Type B pancreatic cell (in vitro differentiated cells): ENCODE results near the gene PCTP. TPM values are rescaled to one million over a fixed set of nuclear protein-coding genes. Genes with fewer than 3 reads are reported as not detected.

Experiments
- DNase-seq: peaks from one replicate; pipeline ENCODE4 v3.0.0; 2021; ENCODE audit warnings: mixed read lengths; ENCODE audit not compliant: unreplicated experiment; ENCODE audit errors: extremely low spot score
- H3K27ac Mint-ChIP-seq: 2 replicates; pipeline ENCODE4 v1.8.0; 2021; ENCODE audit warnings: mild to moderate bottlenecking, mixed read lengths
- H3K27me3 Mint-ChIP-seq: 2 replicates; pipeline ENCODE4 v1.8.0; 2021; ENCODE audit warnings: mixed read lengths
- H3K36me3 Mint-ChIP-seq: 2 replicates; pipeline ENCODE4 v1.8.0; 2021; ENCODE audit warnings: mixed read lengths
- H3K4me1 Mint-ChIP-seq: one replicate; pipeline ENCODE4 v1.8.0; 2021; ENCODE audit warnings: mixed read lengths; ENCODE audit not compliant: unreplicated experiment
- H3K4me3 Mint-ChIP-seq: 2 replicates; pipeline ENCODE4 v1.8.0; 2021; ENCODE audit warnings: mild to moderate bottlenecking, mixed read lengths
- H3K9me3 Mint-ChIP-seq: 2 replicates; pipeline ENCODE4 v1.8.0; 2021; ENCODE audit warnings: mixed read lengths
- total RNA-seq: library from RNA; stranded (reverse); gene quantifications from 2 replicates; pipeline ENCODE4 v1.2.1, GENCODE V29; 2021; ENCODE audit warnings: low replicate concordance
- TF ChIP-seq, protein P1 (sequence below): fragments of 200-600 bp; sonication (generic); conservative IDR thresholded peaks from 2 replicates; pipeline ENCODE4 v1.5.0; 2021; ENCODE audit warnings: antibody characterized with exemption, mild to moderate bottlenecking

PCTP gene
- total RNA-seq, 1 donor from 2014 or later, result 22.1 TPM

- Mint-ChIP-seq H3K27ac (no peak overlapping the region), H3K4me3 (no peak overlapping the region), H3K4me1 (peaks cover 19% of the 10 kb centered on the region), H3K27me3 (no peaks in the 10 kb centered on the region), H3K36me3 (peaks cover 46% of the 10 kb centered on the region), H3K9me3 (no peaks in the 10 kb centered on the region)
- TF ChIP-seq, protein P1, sequence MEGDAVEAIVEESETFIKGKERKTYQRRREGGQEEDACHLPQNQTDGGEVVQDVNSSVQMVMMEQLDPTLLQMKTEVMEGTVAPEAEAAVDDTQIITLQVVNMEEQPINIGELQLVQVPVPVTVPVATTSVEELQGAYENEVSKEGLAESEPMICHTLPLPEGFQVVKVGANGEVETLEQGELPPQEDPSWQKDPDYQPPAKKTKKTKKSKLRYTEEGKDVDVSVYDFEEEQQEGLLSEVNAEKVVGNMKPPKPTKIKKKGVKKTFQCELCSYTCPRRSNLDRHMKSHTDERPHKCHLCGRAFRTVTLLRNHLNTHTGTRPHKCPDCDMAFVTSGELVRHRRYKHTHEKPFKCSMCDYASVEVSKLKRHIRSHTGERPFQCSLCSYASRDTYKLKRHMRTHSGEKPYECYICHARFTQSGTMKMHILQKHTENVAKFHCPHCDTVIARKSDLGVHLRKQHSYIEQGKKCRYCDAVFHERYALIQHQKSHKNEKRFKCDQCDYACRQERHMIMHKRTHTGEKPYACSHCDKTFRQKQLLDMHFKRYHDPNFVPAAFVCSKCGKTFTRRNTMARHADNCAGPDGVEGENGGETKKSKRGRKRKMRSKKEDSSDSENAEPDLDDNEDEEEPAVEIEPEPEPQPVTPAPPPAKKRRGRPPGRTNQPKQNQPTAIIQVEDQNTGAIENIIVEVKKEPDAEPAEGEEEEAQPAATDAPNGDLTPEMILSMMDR, result no peak
- DNase-seq, result no peak
These were observed 18.8 kb downstream of the PCTP start for GRCh38 chr17:55769625-55770000.

DNA sequence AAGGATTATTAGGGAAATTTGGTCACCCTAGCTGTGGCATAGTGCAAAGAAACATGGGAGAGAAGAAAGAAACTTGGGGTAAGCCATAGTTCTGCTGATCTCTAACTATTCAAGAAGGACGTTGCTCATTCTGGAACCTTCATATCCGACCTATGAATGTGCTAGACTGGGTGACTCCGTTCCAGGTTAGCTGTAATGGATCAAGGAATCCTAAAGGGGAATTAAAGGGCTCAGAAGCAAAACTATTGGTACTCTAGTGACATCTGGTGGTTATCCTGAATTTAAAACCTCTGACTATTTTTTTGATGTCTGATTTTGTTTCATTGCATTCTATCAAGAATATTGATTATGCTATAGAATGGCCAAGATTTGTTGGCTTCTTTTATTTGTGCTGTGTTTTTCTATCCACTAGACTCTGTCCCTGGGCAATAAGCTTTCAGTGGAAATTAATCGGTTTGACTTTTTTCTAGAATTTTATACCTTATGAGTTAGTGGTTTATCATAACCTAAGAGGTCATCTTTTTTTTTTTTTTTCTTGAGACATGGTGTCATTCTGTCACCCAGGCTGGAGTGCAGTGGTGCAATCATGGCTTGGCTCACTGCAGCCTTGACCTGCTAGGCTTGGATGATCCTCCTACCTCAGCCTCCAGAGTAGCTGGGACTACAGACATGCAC is 19.5 kb downstream of the PCTP start:
- TF ChIP-seq, protein P1, result peak; percentile 86
- H3K4me1 Mint-ChIP-seq, result peaks cover 25% of the 10 kb centered on the region
- no peak overlapping the region for H3K27ac Mint-ChIP-seq
- H3K36me3 Mint-ChIP-seq, result peaks cover 49% of the 10 kb centered on the region
- no peak overlapping the region for H3K4me3 Mint-ChIP-seq
- no peaks in the 10 kb centered on the region for H3K9me3 Mint-ChIP-seq
- no peak for DNase-seq
- no peaks in the 10 kb centered on the region for H3K27me3 Mint-ChIP-seq

GRCh38 chr17:55772086-55772485 is 21.2 kb downstream of the PCTP start:
- H3K27me3 Mint-ChIP-seq, result no peaks in the 10 kb centered on the region
- no peak overlapping the region for H3K27ac Mint-ChIP-seq
- no peak for DNase-seq
- peaks cover 59% of the 10 kb centered on the region for H3K36me3 Mint-ChIP-seq
- H3K9me3 Mint-ChIP-seq, result no peaks in the 10 kb centered on the region
- H3K4me3 Mint-ChIP-seq, result no peak overlapping the region
- TF ChIP-seq, protein P1, result no peak
- H3K4me1 Mint-ChIP-seq, result peaks cover 31% of the 10 kb centered on the region

DNA sequence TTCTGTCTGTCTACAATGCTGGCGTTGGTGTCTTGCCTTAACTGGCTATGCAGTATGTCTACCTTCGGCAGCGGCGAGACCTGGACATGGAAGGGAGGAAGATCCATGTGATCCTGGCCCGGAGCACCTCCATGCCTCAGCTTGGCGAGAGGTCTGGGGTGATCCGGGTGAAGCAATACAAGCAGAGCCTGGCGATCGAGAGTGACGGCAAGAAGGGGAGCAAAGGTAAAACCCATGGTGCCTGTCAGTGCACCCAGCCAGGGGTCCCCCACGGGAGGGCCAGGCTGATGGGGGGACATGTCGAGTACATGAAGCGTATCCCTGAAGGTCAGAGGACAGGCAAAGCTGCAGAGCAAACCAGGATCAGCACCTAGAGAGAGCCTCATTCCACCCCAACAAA is 22.8 kb downstream of the PCTP start:
- no peaks in the 10 kb centered on the region for H3K27me3 Mint-ChIP-seq
- H3K9me3 Mint-ChIP-seq, result no peaks in the 10 kb centered on the region
- no peak overlapping the region for H3K4me3 Mint-ChIP-seq
- H3K4me1 Mint-ChIP-seq, result peaks cover 31% of the 10 kb centered on the region
- no peak for DNase-seq
- TF ChIP-seq, protein P1, result no peak
- H3K36me3 Mint-ChIP-seq, result peaks cover 50% of the 10 kb centered on the region
- no peak overlapping the region for H3K27ac Mint-ChIP-seq

- peaks cover 38% of the 10 kb centered on the region for H3K36me3 Mint-ChIP-seq
- TF ChIP-seq, protein P1, result no peak
- peaks cover 22% of the 10 kb centered on the region for H3K4me1 Mint-ChIP-seq
- no peaks in the 10 kb centered on the region for H3K27me3 Mint-ChIP-seq
- H3K27ac Mint-ChIP-seq, result no peak overlapping the region
- no peaks in the 10 kb centered on the region for H3K9me3 Mint-ChIP-seq
- no peak for DNase-seq
- no peak overlapping the region for H3K4me3 Mint-ChIP-seq
These were observed 24.0 kb downstream of the PCTP start for GRCh38 chr17:55774846-55775271.
